IMR-90 (cell line): ENCODE measurements around the gene GABRB1. TPM values are rescaled to one million over a fixed set of nuclear protein-coding genes. Genes with fewer than 3 reads are reported as not detected.

Source experiments
- ATAC-seq: fragments of 200-7000 bp; cut with Tn5 transposase; 2 replicates; pipeline ENCODE4 v1.9.1; 2020; ENCODE audit warnings: low read depth, mild to moderate bottlenecking, moderate library complexity
- BruUV-seq: library from RNA; stranded (reverse); fragments of 400-500 nt; replicated peaks from 2 replicates; lab custom pipeline; 2021; lab: Mats Ljungman, UMichigan
- CTCF ChIA-PET: fragments of 300-600 bp; formaldehyde crosslinking; extraction: SDS; loops from one replicate; lab custom pipeline; 2021; ENCODE audit warnings: antibody characterized with exemption; lab: Yijun Ruan, JAX
- POLR2A ChIA-PET: fragments of 300-600 bp; sonication (Branson Sonifier 250); formaldehyde crosslinking; loops from one replicate; lab custom pipeline; 2022; ENCODE audit warnings: antibody characterized with exemption; ENCODE audit not compliant: unreplicated experiment; lab: Charles Lee
- DNase-seq: peaks from one replicate; pipeline ENCODE4 v3.0.0; 2013
- H2AFZ ChIP-seq: replicated peaks from 2 replicates; pipeline ENCODE3; 2013; ENCODE audit warnings: low read length, mild to moderate bottlenecking; ENCODE audit not compliant: poor library complexity
- H2AK5ac ChIP-seq: 2 replicates; pipeline ENCODE4 v1.6.1; 2013; ENCODE audit warnings: low read depth, low read length, inconsistent platforms
- H2AK9ac ChIP-seq: replicated peaks from 2 replicates; pipeline ENCODE3; 2013; ENCODE audit warnings: mild to moderate bottlenecking, low read depth, low read length, moderate library complexity; ENCODE audit not compliant: poor library complexity
- H2BK120ac ChIP-seq: 2 replicates; pipeline ENCODE4 v1.6.1; 2013; ENCODE audit warnings: low read depth, low read length, inconsistent platforms
- H2BK15ac ChIP-seq: 3 replicates; pipeline ENCODE4 v1.6.1; 2013; ENCODE audit warnings: low read depth, low read length, inconsistent platforms
- H2BK20ac ChIP-seq: 2 replicates; pipeline ENCODE4 v1.6.1; 2013; ENCODE audit warnings: low read depth, mild to moderate bottlenecking, inconsistent platforms, low read length, moderate library complexity
- H2BK5ac ChIP-seq: 2 replicates; pipeline ENCODE4 v1.6.1; 2013; ENCODE audit warnings: mild to moderate bottlenecking, low read depth, low read length, inconsistent platforms; ENCODE audit not compliant: poor library complexity, severe bottlenecking
- H3K14ac ChIP-seq: replicated peaks from 2 replicates; pipeline ENCODE4 v1.6.1; 2013; ENCODE audit warnings: low read depth, low read length, inconsistent platforms
- H3K18ac ChIP-seq: 2 replicates; pipeline ENCODE4 v1.6.1; 2013; ENCODE audit warnings: low read depth, low read length, control low read depth
- H3K23ac ChIP-seq: 2 replicates; pipeline ENCODE4 v1.6.1; 2013; ENCODE audit warnings: low read depth, low read length, inconsistent platforms
- H3K27ac ChIP-seq: 2 replicates; pipeline ENCODE4 v1.5.1; 2013; ENCODE audit warnings: mild to moderate bottlenecking, control low read depth, low read length; ENCODE audit not compliant: insufficient read depth
- H3K27me3 ChIP-seq: 2 replicates; pipeline ENCODE4 v1.6.1; 2013; ENCODE audit warnings: low read length; ENCODE audit not compliant: control insufficient read depth, insufficient read depth
- H3K36me3 ChIP-seq: 2 replicates; pipeline ENCODE4 v1.6.1; 2013; ENCODE audit warnings: low read length, mixed read lengths; ENCODE audit not compliant: control insufficient read depth, insufficient read depth
- H3K4ac ChIP-seq: 2 replicates; pipeline ENCODE4 v1.6.1; 2013; ENCODE audit warnings: low read depth, low read length, inconsistent platforms
- H3K4me1 ChIP-seq: 2 replicates; pipeline ENCODE4 v1.6.1; 2013; ENCODE audit warnings: low read length, mixed read lengths; ENCODE audit not compliant: control insufficient read depth, insufficient read depth
- H3K4me2 ChIP-seq: 2 replicates; pipeline ENCODE4 v1.6.1; 2013; ENCODE audit warnings: low read depth, mild to moderate bottlenecking, control low read depth, low read length, moderate library complexity
- H3K4me3 ChIP-seq: 2 replicates; pipeline ENCODE4 v1.5.1; 2013; ENCODE audit warnings: low read depth, mild to moderate bottlenecking, control low read depth, low read length, moderate library complexity; ENCODE audit not compliant: insufficient read depth
- H3K56ac ChIP-seq: 2 replicates; pipeline ENCODE4 v1.6.1; 2013; ENCODE audit warnings: low read length, inconsistent platforms; ENCODE audit not compliant: insufficient read depth; ENCODE audit errors: extremely low read depth
- H3K79me1 ChIP-seq, 2 experiments: 2 replicates each; pipeline ENCODE4 v1.6.1; 2013; ENCODE audit warnings: low read length in 2 of 2, inconsistent platforms in 1 of 2, low read depth in 1 of 2
- H3K9ac ChIP-seq: 2 replicates; pipeline ENCODE4 v1.6.1; 2013; ENCODE audit warnings: low read depth, low read length, control low read depth
- H3K9me1 ChIP-seq: 2 replicates; pipeline ENCODE4 v1.6.1; 2013; ENCODE audit warnings: low read length, inconsistent platforms; ENCODE audit not compliant: insufficient read depth
- H3K9me3 ChIP-seq: 2 replicates; pipeline ENCODE4 v1.6.1; 2013; ENCODE audit warnings: low read length; ENCODE audit not compliant: control insufficient read depth, insufficient read depth
- H4K20me1 ChIP-seq: 2 replicates; pipeline ENCODE4 v1.6.1; 2013; ENCODE audit warnings: low read length, inconsistent platforms; ENCODE audit not compliant: insufficient read depth
- H4K5ac ChIP-seq: 2 replicates; pipeline ENCODE4 v1.6.1; 2013; ENCODE audit warnings: mild to moderate bottlenecking, low read depth, low read length, control low read depth
- H4K8ac ChIP-seq, 2 experiments: 2 replicates each; pipeline ENCODE4 v1.6.1; 2013; ENCODE audit warnings: low read depth in 2 of 2, low read length in 2 of 2, control low read depth in 1 of 2, inconsistent platforms in 1 of 2
- H4K91ac ChIP-seq: 2 replicates; pipeline ENCODE4 v1.6.1; 2013; ENCODE audit warnings: low read depth, low read length, inconsistent platforms; ENCODE audit not compliant: insufficient read depth
- MAFK ChIP-seq: IDR thresholded peaks from 2 replicates; pipeline ENCODE4 v1.6.1; 2012; ENCODE audit warnings: low read depth, low read length, improper control_type of control experiment
- WGBS, 2 experiments: methylation state at CpG; one replicate each; pipeline versions ENCODE4 v1.1.5 to v1.1.7; 2013; ENCODE audit warnings: missing lambda C conversion rate in 2 of 2; ENCODE audit not compliant: insufficient read length in 1 of 2; ENCODE audit errors: extremely low coverage in 2 of 2; 5-methylcytosine and 5-hydroxymethylcytosine counted together
- dilution Hi-C: fragments of 300-500 bp; cut with HindIII; formaldehyde crosslinking; loops from one replicate; pipeline ENCODE4 v1.14.3; 2018; ENCODE audit warnings: low sequenced_read_pairs; ENCODE audit not compliant: unreplicated experiment
- in situ Hi-C: fragments of 300-500 bp; cut with MboI; formaldehyde crosslinking; loops from 3 replicates; pipeline ENCODE4 v1.14.3; 2019; ENCODE audit warnings: low sequenced_read_pairs, inconsistent platforms, mixed read lengths
- intact Hi-C: fragments of 100-400 bp; cut with micrococcal nuclease; formaldehyde crosslinking; loops from 2 replicates; pipeline ENCODE4 v1.10.0; 2022
- polyA plus RNA-seq, 3 experiments: library from polyadenylated mRNA; depleted of rRNA; stranded (reverse); fragments of >200 nt; gene quantifications; 2 replicates each; pipeline ENCODE4 v1.2.3, GENCODE V29; 2012; ENCODE audit warnings: low replicate concordance in 1 of 3
- total RNA-seq: library from RNA; depleted of rRNA; stranded (reverse); fragments of >200 nt; gene quantifications from 2 replicates; pipeline ENCODE4 v1.2.3, GENCODE V29; 2012
- TF ChIP-seq, protein P1 (sequence below): fragments of 150-350 bp; IDR thresholded peaks from 2 replicates; pipeline ENCODE4 v1.6.1; 2016; ENCODE audit warnings: low read depth, mild to moderate bottlenecking, low read length, moderate library complexity, borderline replicate concordance

GABRB1 gene
- total and polyA plus RNA-seq, 2 of the 4 experiments (the other 2 are of a cell fraction) = 4.7 to 16.1 TPM

GRCh38 chr4:47013373-47013772 is 18.0 kb upstream of the GABRB1 start:
- Histone ChIP-seq H3K4me1 (peaks cover 3% of the 10 kb centered on the region; the same call in 1 of the 2 replicates), H2AK5ac (no peak overlapping the region), H3K4me2 (no peak overlapping the region), H3K23ac (no peak overlapping the region), H3K79me1 (no peaks in the 10 kb centered on the region), H2BK5ac (no peak overlapping the region), H2BK120ac (no peak overlapping the region), H3K9me1 (peaks cover 5% of the 10 kb centered on the region; the same call in 1 of the 2 replicates), H4K91ac (no peak overlapping the region), H3K18ac (no peak overlapping the region), H2AK9ac (no peak overlapping the region), H3K4me3 (no peak overlapping the region), H4K5ac (no peak overlapping the region), H2BK20ac (no peak overlapping the region), H2AFZ (no peak overlapping the region), H3K27me3 (no peaks in the 10 kb centered on the region), H3K56ac (no peak overlapping the region), H4K8ac (no peak overlapping the region), H3K4ac (no peak overlapping the region), H2BK15ac (no peak overlapping the region), H3K9ac (no peak overlapping the region), H3K27ac (no peak overlapping the region), H3K36me3 (no peaks in the 10 kb centered on the region), H3K9me3 (no peaks in the 10 kb centered on the region), H3K14ac (no peak overlapping the region), H4K20me1 (no peaks in the 10 kb centered on the region)
- WGBS, 2 experiments = no CpG with 5 or more reads among the region's 3 CpGs
- ATAC-seq (no peak), DNase-seq (no peak)
- in situ Hi-C loops = no loop called here
- dilution Hi-C loops = no loop called here
- ChIA-PET POLR2A (no interaction called here), CTCF (no interaction called here)
- peak; percentile 49 for TF ChIP-seq MAFK
- TF ChIP-seq, protein P1, sequence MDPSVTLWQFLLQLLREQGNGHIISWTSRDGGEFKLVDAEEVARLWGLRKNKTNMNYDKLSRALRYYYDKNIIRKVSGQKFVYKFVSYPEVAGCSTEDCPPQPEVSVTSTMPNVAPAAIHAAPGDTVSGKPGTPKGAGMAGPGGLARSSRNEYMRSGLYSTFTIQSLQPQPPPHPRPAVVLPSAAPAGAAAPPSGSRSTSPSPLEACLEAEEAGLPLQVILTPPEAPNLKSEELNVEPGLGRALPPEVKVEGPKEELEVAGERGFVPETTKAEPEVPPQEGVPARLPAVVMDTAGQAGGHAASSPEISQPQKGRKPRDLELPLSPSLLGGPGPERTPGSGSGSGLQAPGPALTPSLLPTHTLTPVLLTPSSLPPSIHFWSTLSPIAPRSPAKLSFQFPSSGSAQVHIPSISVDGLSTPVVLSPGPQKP = no peak
- intact Hi-C loops = no loop called here
- no TSS peak for BruUV-seq
